ENCODE measurements around the gene ASB8. TPM values are rescaled to one million over a fixed set of nuclear protein-coding genes. Genes with fewer than 3 reads are reported as not detected.
A peak's percentile ranks its signal among the peaks of the same experiment; 100 is the strongest.

ASB8 gene
- total RNA-seq, 1 donor from 2014 or later: 24.8 TPM

DNA sequence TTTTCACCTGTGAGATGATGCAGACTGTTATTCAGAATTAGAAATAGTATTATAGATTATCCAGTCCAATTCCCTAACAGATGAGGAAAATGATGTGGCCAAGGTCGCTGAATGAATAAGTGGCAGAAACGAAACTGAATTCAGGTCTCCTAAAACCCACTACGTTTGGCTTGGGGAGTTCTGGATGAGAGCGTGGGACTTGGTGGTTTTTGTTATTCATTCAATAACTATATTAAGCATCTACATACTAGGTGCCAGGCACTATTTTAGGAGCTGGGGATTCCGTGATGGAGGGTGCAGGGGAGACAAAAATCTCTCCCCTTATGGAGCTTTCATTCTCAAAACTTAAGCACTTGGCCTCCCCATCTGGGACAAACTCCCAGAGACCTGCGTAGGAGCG lies 25.3 kb upstream of the ASB8 start:
- no peak overlapping the region for H3K27ac Mint-ChIP-seq
- H3K9me3 Mint-ChIP-seq: no peaks in the 10 kb centered on the region
- no peaks in the 10 kb centered on the region for H3K36me3 Mint-ChIP-seq
- no peak for DNase-seq (ENCODE audit: low spot score in 2 of 2, unreplicated experiment in 2 of 2)
- H3K27me3 Mint-ChIP-seq (ENCODE audit: low read depth): peaks cover 81% of the 10 kb centered on the region
- TF ChIP-seq, protein P1, sequence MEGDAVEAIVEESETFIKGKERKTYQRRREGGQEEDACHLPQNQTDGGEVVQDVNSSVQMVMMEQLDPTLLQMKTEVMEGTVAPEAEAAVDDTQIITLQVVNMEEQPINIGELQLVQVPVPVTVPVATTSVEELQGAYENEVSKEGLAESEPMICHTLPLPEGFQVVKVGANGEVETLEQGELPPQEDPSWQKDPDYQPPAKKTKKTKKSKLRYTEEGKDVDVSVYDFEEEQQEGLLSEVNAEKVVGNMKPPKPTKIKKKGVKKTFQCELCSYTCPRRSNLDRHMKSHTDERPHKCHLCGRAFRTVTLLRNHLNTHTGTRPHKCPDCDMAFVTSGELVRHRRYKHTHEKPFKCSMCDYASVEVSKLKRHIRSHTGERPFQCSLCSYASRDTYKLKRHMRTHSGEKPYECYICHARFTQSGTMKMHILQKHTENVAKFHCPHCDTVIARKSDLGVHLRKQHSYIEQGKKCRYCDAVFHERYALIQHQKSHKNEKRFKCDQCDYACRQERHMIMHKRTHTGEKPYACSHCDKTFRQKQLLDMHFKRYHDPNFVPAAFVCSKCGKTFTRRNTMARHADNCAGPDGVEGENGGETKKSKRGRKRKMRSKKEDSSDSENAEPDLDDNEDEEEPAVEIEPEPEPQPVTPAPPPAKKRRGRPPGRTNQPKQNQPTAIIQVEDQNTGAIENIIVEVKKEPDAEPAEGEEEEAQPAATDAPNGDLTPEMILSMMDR (IDR thresholded peaks at IDR 0.05; ENCODE audit: unreplicated experiment): no peak
- H3K4me3 Mint-ChIP-seq: peak overlapping the region; percentile 83
- peaks cover 37% of the 10 kb centered on the region for H3K4me1 Mint-ChIP-seq

DNA sequence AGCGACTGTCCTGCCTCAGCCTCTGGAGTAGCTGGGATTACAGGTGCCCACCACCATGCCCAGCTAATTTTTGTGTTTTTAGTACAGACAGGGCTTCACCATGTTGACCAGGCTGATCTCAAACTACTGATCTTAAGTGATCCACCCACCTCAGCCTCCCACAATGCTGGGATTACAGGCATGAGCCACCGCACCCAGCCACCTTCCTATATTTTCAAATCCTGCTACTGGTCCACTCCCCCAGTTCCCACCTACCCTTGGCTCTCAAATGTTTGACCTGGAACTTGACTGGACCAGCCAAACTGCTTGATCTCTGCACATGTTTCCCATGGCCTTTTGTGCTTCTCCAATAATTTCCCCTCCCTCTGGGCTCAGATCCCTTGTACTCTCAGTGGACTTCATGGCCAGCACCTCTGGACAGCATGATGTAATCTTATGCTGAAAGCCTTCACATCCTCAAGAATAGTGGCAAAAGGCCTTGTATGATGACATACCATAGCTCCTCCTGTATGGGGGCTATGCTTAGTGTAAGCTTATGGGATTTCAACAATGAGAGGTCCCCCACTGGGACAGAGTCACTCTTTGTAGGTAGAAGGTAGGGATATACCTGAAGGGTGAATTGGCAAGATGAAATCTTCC lies 23.7 kb upstream of the ASB8 start:
- peaks cover 43% of the 10 kb centered on the region for H3K4me1 Mint-ChIP-seq
- no peak overlapping the region for H3K4me3 Mint-ChIP-seq
- H3K27me3 Mint-ChIP-seq (ENCODE audit: low read depth): peaks cover 66% of the 10 kb centered on the region
- no peak overlapping the region for H3K27ac Mint-ChIP-seq
- H3K36me3 Mint-ChIP-seq: no peaks in the 10 kb centered on the region
- no peaks in the 10 kb centered on the region for H3K9me3 Mint-ChIP-seq
- TF ChIP-seq, protein P1 (IDR thresholded peaks at IDR 0.05; ENCODE audit: unreplicated experiment): no peak
- DNase-seq (ENCODE audit: low spot score in 2 of 2, unreplicated experiment in 2 of 2): no peak

DNA sequence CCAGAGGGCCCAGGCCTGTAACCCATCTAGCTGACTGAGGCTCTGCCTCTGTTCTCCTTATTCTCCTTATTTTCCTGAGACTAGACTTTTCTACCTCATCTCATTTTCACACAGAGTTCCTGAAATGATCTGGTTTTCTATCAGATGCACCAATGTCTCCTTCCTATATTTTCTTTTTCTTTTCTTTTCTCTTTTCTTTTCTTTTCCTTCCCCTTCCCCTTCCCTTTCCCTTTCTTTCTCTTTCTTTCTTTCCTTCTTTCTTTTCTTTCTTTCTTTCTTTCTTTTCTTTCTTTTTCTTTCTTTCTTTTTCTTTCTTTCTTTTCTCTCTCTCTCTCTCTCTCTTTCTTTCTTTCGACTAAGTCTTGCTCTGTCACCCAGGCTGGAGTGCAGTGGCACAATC lies 23.1 kb upstream of the ASB8 start:
- no peak overlapping the region for H3K27ac Mint-ChIP-seq
- no peaks in the 10 kb centered on the region for H3K36me3 Mint-ChIP-seq
- no peaks in the 10 kb centered on the region for H3K9me3 Mint-ChIP-seq
- H3K4me3 Mint-ChIP-seq: no peak overlapping the region
- peaks cover 60% of the 10 kb centered on the region for H3K27me3 Mint-ChIP-seq (ENCODE audit: low read depth)
- DNase-seq (ENCODE audit: low spot score in 2 of 2, unreplicated experiment in 2 of 2): no peak
- peaks cover 45% of the 10 kb centered on the region for H3K4me1 Mint-ChIP-seq
- TF ChIP-seq, protein P1 (IDR thresholded peaks at IDR 0.05; ENCODE audit: unreplicated experiment): no peak

DNA sequence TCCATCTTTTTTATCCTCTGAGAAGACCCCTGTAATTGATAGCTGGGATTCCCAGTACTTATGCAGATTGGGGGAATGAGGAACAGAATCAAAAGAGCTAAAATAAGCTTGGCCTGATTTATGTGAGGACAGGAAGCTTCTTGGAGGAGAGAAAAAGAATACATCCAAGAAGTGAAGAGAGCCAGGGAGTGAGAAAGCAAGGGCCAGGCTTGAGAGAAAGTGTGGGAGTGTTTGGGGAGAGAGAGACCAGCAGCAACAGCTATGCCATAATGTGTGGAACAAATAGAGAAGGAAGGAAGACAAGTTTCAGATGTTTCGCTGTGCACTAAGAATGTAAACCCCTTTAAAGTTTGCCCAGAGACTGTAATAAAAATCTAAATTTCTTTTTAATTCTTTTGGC lies 22.2 kb upstream of the ASB8 start:
- H3K4me3 Mint-ChIP-seq: no peak overlapping the region
- H3K27me3 Mint-ChIP-seq (ENCODE audit: low read depth): peaks cover 51% of the 10 kb centered on the region
- H3K36me3 Mint-ChIP-seq: no peaks in the 10 kb centered on the region
- TF ChIP-seq, protein P1 (IDR thresholded peaks at IDR 0.05; ENCODE audit: unreplicated experiment): no peak
- H3K4me1 Mint-ChIP-seq: peaks cover 38% of the 10 kb centered on the region
- no peaks in the 10 kb centered on the region for H3K9me3 Mint-ChIP-seq
- H3K27ac Mint-ChIP-seq: no peak overlapping the region
- no peak for DNase-seq (ENCODE audit: low spot score in 2 of 2, unreplicated experiment in 2 of 2)

DNA sequence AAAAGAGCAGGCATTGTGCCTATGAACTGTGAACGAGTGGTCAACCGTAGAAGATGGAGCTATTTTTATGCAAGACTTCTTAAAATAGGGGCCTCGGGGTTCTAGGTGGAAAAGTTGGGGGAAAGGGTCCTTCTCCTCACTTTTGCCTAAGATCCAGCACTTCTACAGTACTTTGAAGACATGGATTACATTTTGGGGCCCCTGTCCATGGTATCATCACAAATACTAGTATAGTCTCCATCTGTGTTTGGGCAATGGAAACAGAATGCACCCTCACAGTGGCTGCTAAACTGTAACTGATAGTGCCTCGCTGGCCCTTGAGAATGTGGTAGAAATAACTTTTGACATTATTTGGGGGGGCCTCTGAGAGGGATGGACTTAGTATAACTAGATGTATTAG lies 20.7 kb upstream of the ASB8 start:
- H3K27me3 Mint-ChIP-seq (ENCODE audit: low read depth): peaks cover 39% of the 10 kb centered on the region

More for the DNA sequence above, 20.7 kb upstream of the ASB8 start:
- H3K36me3 Mint-ChIP-seq: no peaks in the 10 kb centered on the region
- no peak overlapping the region for H3K4me3 Mint-ChIP-seq
- no peak for DNase-seq (ENCODE audit: low spot score in 2 of 2, unreplicated experiment in 2 of 2)
- H3K9me3 Mint-ChIP-seq: no peaks in the 10 kb centered on the region
- H3K27ac Mint-ChIP-seq: no peak overlapping the region
- peaks cover 29% of the 10 kb centered on the region for H3K4me1 Mint-ChIP-seq
- TF ChIP-seq, protein P1 (IDR thresholded peaks at IDR 0.05; ENCODE audit: unreplicated experiment): no peak

Measured in mesothelial cell of epicardium (in vitro differentiated cells).